GM21619 (cell line): ENCODE data around the gene CCDC148.

Experiments used
- ATAC-seq: cut with Tn5 transposase; IDR thresholded peaks from one replicate; pipeline ENCODE4 v1.9.1; 2021; ENCODE audit not compliant: unreplicated experiment

Gene CCDC148

GRCh38 chr2:158130832-158131473 is 325.6 kb downstream of the CCDC148 start:
- peak; percentile 53 for ATAC-seq

- no peak for ATAC-seq
Observed at GRCh38 chr2:158129037-158129436, 327.5 kb downstream of the CCDC148 start.

- no peak for ATAC-seq
Observed at GRCh38 chr2:158128168-158128973, 328.2 kb downstream of the CCDC148 start.

- ATAC-seq = no peak
Observed at GRCh38 chr2:158127380-158127804, 329.2 kb downstream of the CCDC148 start.

- no peak for ATAC-seq
Observed at GRCh38 chr2:158125756-158126498, 330.6 kb downstream of the CCDC148 start.

GRCh38 chr2:158124896-158125295 is 331.7 kb downstream of the CCDC148 start:
- ATAC-seq = no peak
